IMR-90 (cell line): Measurements from ENCODE around the gene DENND6B. TPM values are rescaled to one million over a fixed set of nuclear protein-coding genes. Genes with fewer than 3 reads are reported as not detected.
A peak's percentile ranks its signal among the peaks of the same experiment; 100 is the strongest.

Experiments
- ATAC-seq: fragments of 200-7000 bp; cut with Tn5 transposase; 2 replicates; pipeline ENCODE4 v1.9.1; 2020; ENCODE audit warnings: low read depth, mild to moderate bottlenecking, moderate library complexity
- BruUV-seq: library from RNA; stranded (reverse); fragments of 400-500 nt; replicated peaks from 2 replicates; lab custom pipeline; 2021; lab: Mats Ljungman, UMichigan
- CTCF ChIA-PET: fragments of 300-600 bp; formaldehyde crosslinking; extraction: SDS; loops from one replicate; lab custom pipeline; 2021; ENCODE audit warnings: antibody characterized with exemption; lab: Yijun Ruan, JAX
- POLR2A ChIA-PET: fragments of 300-600 bp; sonication (Branson Sonifier 250); formaldehyde crosslinking; loops from one replicate; lab custom pipeline; 2022; ENCODE audit warnings: antibody characterized with exemption; ENCODE audit not compliant: unreplicated experiment; lab: Charles Lee
- DNase-seq: peaks from one replicate; pipeline ENCODE4 v3.0.0; 2013
- H2AFZ ChIP-seq: replicated peaks from 2 replicates; pipeline ENCODE3; 2013; ENCODE audit warnings: low read length, mild to moderate bottlenecking; ENCODE audit not compliant: poor library complexity
- H2AK5ac ChIP-seq: 2 replicates; pipeline ENCODE4 v1.6.1; 2013; ENCODE audit warnings: low read depth, low read length, inconsistent platforms
- H2AK9ac ChIP-seq: replicated peaks from 2 replicates; pipeline ENCODE3; 2013; ENCODE audit warnings: mild to moderate bottlenecking, low read depth, low read length, moderate library complexity; ENCODE audit not compliant: poor library complexity
- H2BK120ac ChIP-seq: 2 replicates; pipeline ENCODE4 v1.6.1; 2013; ENCODE audit warnings: low read depth, low read length, inconsistent platforms
- H2BK15ac ChIP-seq: 3 replicates; pipeline ENCODE4 v1.6.1; 2013; ENCODE audit warnings: low read depth, low read length, inconsistent platforms
- H2BK20ac ChIP-seq: 2 replicates; pipeline ENCODE4 v1.6.1; 2013; ENCODE audit warnings: low read depth, mild to moderate bottlenecking, inconsistent platforms, low read length, moderate library complexity
- H2BK5ac ChIP-seq: 2 replicates; pipeline ENCODE4 v1.6.1; 2013; ENCODE audit warnings: mild to moderate bottlenecking, low read depth, low read length, inconsistent platforms; ENCODE audit not compliant: poor library complexity, severe bottlenecking
- H3K14ac ChIP-seq: replicated peaks from 2 replicates; pipeline ENCODE4 v1.6.1; 2013; ENCODE audit warnings: low read depth, low read length, inconsistent platforms
- H3K18ac ChIP-seq: 2 replicates; pipeline ENCODE4 v1.6.1; 2013; ENCODE audit warnings: low read depth, low read length, control low read depth
- H3K23ac ChIP-seq: 2 replicates; pipeline ENCODE4 v1.6.1; 2013; ENCODE audit warnings: low read depth, low read length, inconsistent platforms
- H3K27ac ChIP-seq: 2 replicates; pipeline ENCODE4 v1.5.1; 2013; ENCODE audit warnings: mild to moderate bottlenecking, control low read depth, low read length; ENCODE audit not compliant: insufficient read depth
- H3K27me3 ChIP-seq: 2 replicates; pipeline ENCODE4 v1.6.1; 2013; ENCODE audit warnings: low read length; ENCODE audit not compliant: control insufficient read depth, insufficient read depth
- H3K36me3 ChIP-seq: 2 replicates; pipeline ENCODE4 v1.6.1; 2013; ENCODE audit warnings: low read length, mixed read lengths; ENCODE audit not compliant: control insufficient read depth, insufficient read depth
- H3K4ac ChIP-seq: 2 replicates; pipeline ENCODE4 v1.6.1; 2013; ENCODE audit warnings: low read depth, low read length, inconsistent platforms
- H3K4me1 ChIP-seq: 2 replicates; pipeline ENCODE4 v1.6.1; 2013; ENCODE audit warnings: low read length, mixed read lengths; ENCODE audit not compliant: control insufficient read depth, insufficient read depth
- H3K4me2 ChIP-seq: 2 replicates; pipeline ENCODE4 v1.6.1; 2013; ENCODE audit warnings: low read depth, mild to moderate bottlenecking, control low read depth, low read length, moderate library complexity
- H3K4me3 ChIP-seq: 2 replicates; pipeline ENCODE4 v1.5.1; 2013; ENCODE audit warnings: low read depth, mild to moderate bottlenecking, control low read depth, low read length, moderate library complexity; ENCODE audit not compliant: insufficient read depth
- H3K56ac ChIP-seq: 2 replicates; pipeline ENCODE4 v1.6.1; 2013; ENCODE audit warnings: low read length, inconsistent platforms; ENCODE audit not compliant: insufficient read depth; ENCODE audit errors: extremely low read depth
- H3K79me1 ChIP-seq, 2 experiments: 2 replicates each; pipeline ENCODE4 v1.6.1; 2013; ENCODE audit warnings: low read length in 2 of 2, inconsistent platforms in 1 of 2, low read depth in 1 of 2
- H3K9ac ChIP-seq: 2 replicates; pipeline ENCODE4 v1.6.1; 2013; ENCODE audit warnings: low read depth, low read length, control low read depth
- H3K9me1 ChIP-seq: 2 replicates; pipeline ENCODE4 v1.6.1; 2013; ENCODE audit warnings: low read length, inconsistent platforms; ENCODE audit not compliant: insufficient read depth
- H3K9me3 ChIP-seq: 2 replicates; pipeline ENCODE4 v1.6.1; 2013; ENCODE audit warnings: low read length; ENCODE audit not compliant: control insufficient read depth, insufficient read depth
- H4K20me1 ChIP-seq: 2 replicates; pipeline ENCODE4 v1.6.1; 2013; ENCODE audit warnings: low read length, inconsistent platforms; ENCODE audit not compliant: insufficient read depth
- H4K5ac ChIP-seq: 2 replicates; pipeline ENCODE4 v1.6.1; 2013; ENCODE audit warnings: mild to moderate bottlenecking, low read depth, low read length, control low read depth
- H4K8ac ChIP-seq, 2 experiments: 2 replicates each; pipeline ENCODE4 v1.6.1; 2013; ENCODE audit warnings: low read depth in 2 of 2, low read length in 2 of 2, control low read depth in 1 of 2, inconsistent platforms in 1 of 2
- H4K91ac ChIP-seq: 2 replicates; pipeline ENCODE4 v1.6.1; 2013; ENCODE audit warnings: low read depth, low read length, inconsistent platforms; ENCODE audit not compliant: insufficient read depth
- CEBPB ChIP-seq: IDR thresholded peaks from 2 replicates; pipeline ENCODE4 v1.6.1; 2012; ENCODE audit warnings: low read depth, low read length, improper control_type of control experiment
- WGBS, 2 experiments: methylation state at CpG; one replicate each; pipeline versions ENCODE4 v1.1.5 to v1.1.7; 2013; ENCODE audit warnings: missing lambda C conversion rate in 2 of 2; ENCODE audit not compliant: insufficient read length in 1 of 2; ENCODE audit errors: extremely low coverage in 2 of 2; 5-methylcytosine and 5-hydroxymethylcytosine counted together
- dilution Hi-C: fragments of 300-500 bp; cut with HindIII; formaldehyde crosslinking; loops from one replicate; pipeline ENCODE4 v1.14.3; 2018; ENCODE audit warnings: low sequenced_read_pairs; ENCODE audit not compliant: unreplicated experiment
- in situ Hi-C: fragments of 300-500 bp; cut with MboI; formaldehyde crosslinking; loops from 3 replicates; pipeline ENCODE4 v1.14.3; 2019; ENCODE audit warnings: low sequenced_read_pairs, inconsistent platforms, mixed read lengths
- intact Hi-C: fragments of 100-400 bp; cut with micrococcal nuclease; formaldehyde crosslinking; loops from 2 replicates; pipeline ENCODE4 v1.10.0; 2022
- polyA plus RNA-seq, 3 experiments: library from polyadenylated mRNA; depleted of rRNA; stranded (reverse); fragments of >200 nt; gene quantifications; 2 replicates each; pipeline ENCODE4 v1.2.3, GENCODE V29; 2012; ENCODE audit warnings: low replicate concordance in 1 of 3
- total RNA-seq: library from RNA; depleted of rRNA; stranded (reverse); fragments of >200 nt; gene quantifications from 2 replicates; pipeline ENCODE4 v1.2.3, GENCODE V29; 2012
- TF ChIP-seq, protein P1 (sequence below): fragments of 150-350 bp; IDR thresholded peaks from 2 replicates; pipeline ENCODE4 v1.6.1; 2017; ENCODE audit warnings: mild to moderate bottlenecking, antibody characterized with exemption, low read length, low read depth

The DENND6B gene
- total and polyA plus RNA-seq, 2 of the 4 experiments (the other 2 are of a cell fraction) = 0.36 to 4.9 TPM

DNA sequence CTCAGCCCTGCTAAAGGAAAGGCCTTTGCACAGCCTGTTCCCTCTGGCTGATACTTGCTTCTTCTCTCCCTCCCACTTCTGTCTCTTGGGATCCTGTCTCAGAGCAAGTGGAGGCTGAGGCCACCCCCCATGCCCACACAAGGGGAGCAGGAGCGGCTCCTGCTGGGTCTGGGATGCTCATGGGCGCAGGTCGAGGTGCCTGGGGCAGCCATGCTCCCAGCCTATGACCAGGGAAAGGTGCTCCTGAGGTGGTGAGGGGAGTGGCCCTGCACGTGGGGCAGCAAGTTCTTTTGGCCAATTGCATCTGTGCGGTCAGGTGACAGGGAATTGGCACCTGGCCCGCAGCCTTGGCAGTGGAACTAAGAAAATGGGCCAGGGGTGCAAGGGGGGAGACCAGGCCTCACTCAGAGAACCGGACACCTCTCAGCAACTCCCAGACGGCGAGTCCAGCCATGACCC, 58.1 kb downstream of the DENND6B start:
- Histone ChIP-seq H3K27me3 (no peaks in the 10 kb centered on the region), H3K9me1 (no peaks in the 10 kb centered on the region), H2BK5ac (no peak overlapping the region), H3K27ac (no peak overlapping the region), H3K18ac (no peak overlapping the region), H3K4me3 (no peak overlapping the region), H4K20me1 (peaks cover 23% of the 10 kb centered on the region), H3K9ac (no peak overlapping the region), H4K5ac (no peak overlapping the region), H3K23ac (no peak overlapping the region), H3K4me2 (no peak overlapping the region), H3K36me3 (peaks cover 4% of the 10 kb centered on the region; the same call in 1 of the 2 replicates), H3K79me1 (no peaks in the 10 kb centered on the region; a peak in 1 of 4 replicates), H3K56ac (no peak overlapping the region), H3K14ac (no peak overlapping the region), H3K9me3 (no peaks in the 10 kb centered on the region), H2AK5ac (no peak overlapping the region), H3K4ac (no peak overlapping the region), H2BK15ac (no peak overlapping the region), H2BK20ac (no peak overlapping the region), H4K91ac (no peak overlapping the region), H3K4me1 (peaks cover 13% of the 10 kb centered on the region), H4K8ac (no peak overlapping the region), H2AFZ (no peak overlapping the region), H2BK120ac (no peak overlapping the region), H2AK9ac (no peak overlapping the region)
- dilution Hi-C loops = no loop called here
- TF ChIP-seq, protein P1, sequence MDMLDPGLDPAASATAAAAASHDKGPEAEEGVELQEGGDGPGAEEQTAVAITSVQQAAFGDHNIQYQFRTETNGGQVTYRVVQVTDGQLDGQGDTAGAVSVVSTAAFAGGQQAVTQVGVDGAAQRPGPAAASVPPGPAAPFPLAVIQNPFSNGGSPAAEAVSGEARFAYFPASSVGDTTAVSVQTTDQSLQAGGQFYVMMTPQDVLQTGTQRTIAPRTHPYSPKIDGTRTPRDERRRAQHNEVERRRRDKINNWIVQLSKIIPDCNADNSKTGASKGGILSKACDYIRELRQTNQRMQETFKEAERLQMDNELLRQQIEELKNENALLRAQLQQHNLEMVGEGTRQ = peak; percentile 50; the same call in 1 of the 2 replicates
- no peak for TF ChIP-seq CEBPB
- ATAC-seq (no peak), DNase-seq (no peak)
- CTCF ChIA-PET = no interaction called here
- WGBS, 2 experiments = 58% methylated on average over 5 of the region's 9 CpGs; no CpG with 5 or more reads in 1 of the 2 experiments
- intact Hi-C loops = no loop called here
- in situ Hi-C loops = no loop called here
- BruUV-seq = no TSS peak
- POLR2A ChIA-PET = no interaction called here
